CD8-positive, alpha-beta memory T cell (primary cell): ENCODE data around the gene RYR2. TPM values are rescaled to one million over a fixed set of nuclear protein-coding genes. Genes with fewer than 3 reads are reported as not detected.

ENCODE experiments used
- CTCF ChIA-PET: fragments of 350-600 bp; sonication (Branson Sonifier 250); formaldehyde crosslinking; loops from one replicate; lab custom pipeline; 2021; ENCODE audit warnings: antibody characterized with exemption; lab: Charles Lee
- POLR2A ChIA-PET: fragments of 350-600 bp; sonication (Branson Sonifier 250); formaldehyde crosslinking; loops from one replicate; lab custom pipeline; 2021; ENCODE audit warnings: antibody characterized with exemption; lab: Charles Lee
- DNase-seq, 5 donors: peaks; one replicate each; pipeline versions ENCODE4 v3.0.0 to v3.0.0-alpha.2; 2020 to 2022; ENCODE audit warnings: mixed read lengths in 1 of 5
- H3K27ac ChIP-seq: one replicate; pipeline ENCODE4 v1.7.0; 2013; ENCODE audit warnings: low read depth, mild to moderate bottlenecking, low read length, moderate library complexity
- H3K27me3 ChIP-seq: 2 replicates; pipeline ENCODE4 v1.7.0; 2013; ENCODE audit warnings: low read length, mild to moderate bottlenecking; ENCODE audit not compliant: insufficient read depth, poor library complexity, severe bottlenecking
- H3K36me3 ChIP-seq: 2 replicates; pipeline ENCODE4 v1.7.0; 2013; ENCODE audit warnings: mild to moderate bottlenecking, low read length, moderate library complexity; ENCODE audit not compliant: insufficient read depth
- H3K4me1 ChIP-seq: 2 replicates; pipeline ENCODE4 v1.7.0; 2013; ENCODE audit warnings: mild to moderate bottlenecking, low read length, moderate library complexity; ENCODE audit not compliant: insufficient read depth
- H3K4me3 ChIP-seq: 2 replicates; pipeline ENCODE4 v1.7.0; 2013; ENCODE audit warnings: mild to moderate bottlenecking, low read length
- H3K9me3 ChIP-seq: 2 replicates; pipeline ENCODE4 v1.7.0; 2013; ENCODE audit warnings: mild to moderate bottlenecking, low read length
- H3K27ac Mint-ChIP-seq, 8 donors: one replicate each; pipeline ENCODE4 v1.8.0; 2020 to 2021; ENCODE audit warnings: mixed read lengths in 8 of 8, mild to moderate bottlenecking in 6 of 8, inconsistent platforms in 3 of 8, moderate library complexity in 3 of 8
- H3K27me3 Mint-ChIP-seq, 2 donors: one replicate each; pipeline ENCODE4 v1.8.0; 2020 to 2021; ENCODE audit warnings: mixed read lengths in 2 of 2, mild to moderate bottlenecking in 1 of 2, moderate library complexity in 1 of 2
- H3K36me3 Mint-ChIP-seq, 3 donors: one replicate each; pipeline ENCODE4 v1.8.0; 2020 to 2021; ENCODE audit warnings: mixed read lengths in 3 of 3, inconsistent platforms in 1 of 3, mild to moderate bottlenecking in 1 of 3
- H3K4me1 Mint-ChIP-seq, 3 donors: one replicate each; pipeline ENCODE4 v1.8.0; 2020 to 2021; ENCODE audit warnings: mixed read lengths in 3 of 3, inconsistent platforms in 1 of 3, mild to moderate bottlenecking in 1 of 3
- H3K4me3 Mint-ChIP-seq, 7 donors: one replicate each; pipeline ENCODE4 v1.8.0; 2020 to 2021; ENCODE audit warnings: mixed read lengths in 7 of 7, mild to moderate bottlenecking in 6 of 7, moderate library complexity in 4 of 7, inconsistent platforms in 2 of 7
- H3K9me3 Mint-ChIP-seq, 5 donors: one replicate each; pipeline ENCODE4 v1.8.0; 2020 to 2022; ENCODE audit warnings: mixed read lengths in 5 of 5, mild to moderate bottlenecking in 3 of 5, moderate library complexity in 2 of 5, inconsistent platforms in 1 of 5
- polyA plus RNA-seq: library from polyadenylated mRNA; unstranded; fragments of 300-500 nt; fragmentation: Illumina TruSeq; gene quantifications from one replicate; pipeline ENCODE4 v1.2.3, GENCODE V29; 2021
- total RNA-seq, 2 experiments: library from RNA; stranded (reverse); gene quantifications; one replicate each; pipeline ENCODE4 v1.2.3, GENCODE V29; 2021

RYR2 gene
- total and polyA plus RNA-seq, 3 experiments from 2014 or later: 0.06 to 0.13 (median 0.11) TPM

GRCh38 chr1:237440346-237440745 lies 398.4 kb downstream of the RYR2 start:
- Histone ChIP-seq H3K36me3 (no peaks in the 10 kb centered on the region), H3K27ac (no peak overlapping the region), H3K4me1 (no peaks in the 10 kb centered on the region), H3K9me3 (no peaks in the 10 kb centered on the region), H3K27me3 (no peaks in the 10 kb centered on the region), H3K4me3 (no peak overlapping the region)
- ChIA-PET POLR2A (no interaction called here), CTCF (no interaction called here)
- no peak overlapping the region for H3K4me3 Mint-ChIP-seq
- no peaks in the 10 kb centered on the region for H3K36me3 Mint-ChIP-seq
- H3K27ac Mint-ChIP-seq: no peak overlapping the region
- H3K27me3 Mint-ChIP-seq: peaks cover 0 to 14% of the 10 kb centered on the region in 2 donors
- DNase-seq: no peak
- no peaks in the 10 kb centered on the region for H3K9me3 Mint-ChIP-seq
- peaks cover 7 to 9% (median 8%) of the 10 kb centered on the region in 3 donors for H3K4me1 Mint-ChIP-seq

- Mint-ChIP-seq H3K36me3 (no peaks in the 10 kb centered on the region), H3K9me3 (no peaks in the 10 kb centered on the region), H3K27ac (no peak overlapping the region), H3K4me3 (no peak overlapping the region), H3K27me3 (peaks cover 0 to 14% of the 10 kb centered on the region in 2 donors), H3K4me1 (peaks cover 7 to 9% (median 8%) of the 10 kb centered on the region in 3 donors)
- Histone ChIP-seq H3K9me3 (no peaks in the 10 kb centered on the region), H3K4me1 (no peaks in the 10 kb centered on the region), H3K27ac (no peak overlapping the region), H3K27me3 (no peaks in the 10 kb centered on the region), H3K4me3 (no peak overlapping the region), H3K36me3 (no peaks in the 10 kb centered on the region)
- ChIA-PET POLR2A (no interaction called here), CTCF (no interaction called here)
- no peak for DNase-seq
Observed at GRCh38 chr1:237444120-237444790, 402.3 kb downstream of the RYR2 start.

DNA sequence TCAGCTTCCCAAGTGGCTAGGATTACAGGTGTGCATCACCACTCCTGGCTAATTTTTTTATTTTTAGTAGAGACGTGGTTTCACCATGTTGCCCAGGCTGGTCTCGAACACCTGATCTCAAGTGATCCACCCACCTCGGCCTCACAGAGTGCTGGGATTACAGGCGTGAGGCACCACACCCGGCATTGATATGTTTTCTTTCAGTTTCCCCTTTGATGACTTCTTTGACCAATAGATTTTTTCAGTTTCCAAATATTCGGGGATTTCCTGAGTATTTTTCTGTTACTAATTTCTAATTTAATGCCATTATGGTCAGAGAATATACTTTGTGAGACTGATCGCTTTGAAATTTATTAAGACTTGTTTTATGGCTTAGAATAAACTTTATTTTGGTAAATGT lies 406.1 kb downstream of the RYR2 start:
- Mint-ChIP-seq H3K9me3 (peaks cover 0 to 9% (median 4%) of the 10 kb centered on the region in 5 donors), H3K36me3 (no peaks in the 10 kb centered on the region), H3K27me3 (peaks cover 8 to 23% of the 10 kb centered on the region in 2 donors), H3K4me3 (no peak overlapping the region), H3K4me1 (peaks cover 7 to 9% (median 8%) of the 10 kb centered on the region in 3 donors), H3K27ac (no peak overlapping the region)
- Histone ChIP-seq H3K27me3 (no peaks in the 10 kb centered on the region), H3K4me1 (no peaks in the 10 kb centered on the region), H3K4me3 (no peak overlapping the region), H3K27ac (no peak overlapping the region), H3K9me3 (no peaks in the 10 kb centered on the region), H3K36me3 (no peaks in the 10 kb centered on the region)
- no peak for DNase-seq
- CTCF ChIA-PET: no interaction called here
- POLR2A ChIA-PET: no interaction called here

DNA sequence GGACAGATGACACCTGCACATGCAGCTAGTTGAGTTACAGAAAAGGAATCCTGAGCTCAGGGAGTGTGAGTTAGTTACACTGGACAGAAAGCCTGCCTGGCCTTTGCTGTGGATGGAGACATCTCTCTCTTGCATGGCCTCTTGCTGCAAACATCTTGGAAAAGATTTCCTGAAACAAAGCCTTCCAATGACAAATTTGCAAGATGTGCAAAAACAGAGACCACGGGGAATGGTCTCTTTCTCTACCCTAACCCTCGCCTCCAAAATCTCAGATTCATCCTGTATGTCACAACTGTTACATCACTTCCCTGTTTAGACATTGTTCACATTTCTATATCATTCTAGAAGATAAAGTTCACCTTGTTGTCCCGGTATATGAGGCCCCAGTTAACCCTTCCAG lies 415.6 kb downstream of the RYR2 start:
- H3K4me1 Mint-ChIP-seq: no peaks in the 10 kb centered on the region
- no peaks in the 10 kb centered on the region for H3K9me3 Mint-ChIP-seq
- no peaks in the 10 kb centered on the region for H3K36me3 Mint-ChIP-seq

GRCh38 chr1:237467320-237467719 lies 425.3 kb downstream of the RYR2 start:
- POLR2A ChIA-PET: no interaction called here
- no peaks in the 10 kb centered on the region for H3K9me3 Mint-ChIP-seq
- no peak for DNase-seq
- H3K27me3 ChIP-seq: no peaks in the 10 kb centered on the region
- no peaks in the 10 kb centered on the region for H3K36me3 Mint-ChIP-seq
- H3K27ac Mint-ChIP-seq: no peak overlapping the region
- H3K4me1 ChIP-seq: no peaks in the 10 kb centered on the region
- peaks cover 0 to 3% of the 10 kb centered on the region in 2 donors for H3K27me3 Mint-ChIP-seq
- no peaks in the 10 kb centered on the region for H3K9me3 ChIP-seq
- H3K4me3 Mint-ChIP-seq: no peak overlapping the region
- H3K4me3 ChIP-seq: no peak overlapping the region
- CTCF ChIA-PET: no interaction called here
- H3K27ac ChIP-seq: no peak overlapping the region
- H3K36me3 ChIP-seq: no peaks in the 10 kb centered on the region
- H3K4me1 Mint-ChIP-seq: no peaks in the 10 kb centered on the region

More for the DNA sequence above, 415.6 kb downstream of the RYR2 start:
- peaks cover 6 to 16% of the 10 kb centered on the region in 2 donors for H3K27me3 Mint-ChIP-seq
- no peaks in the 10 kb centered on the region for H3K4me1 ChIP-seq
- no peak overlapping the region for H3K4me3 ChIP-seq
- no peak overlapping the region for H3K27ac Mint-ChIP-seq
- ChIA-PET CTCF (no interaction called here), POLR2A (no interaction called here)
- H3K36me3 ChIP-seq: no peaks in the 10 kb centered on the region
- no peaks in the 10 kb centered on the region for H3K27me3 ChIP-seq
- no peaks in the 10 kb centered on the region for H3K9me3 ChIP-seq
- no peak overlapping the region for H3K4me3 Mint-ChIP-seq
- H3K27ac ChIP-seq: no peak overlapping the region
- DNase-seq: no peak

DNA sequence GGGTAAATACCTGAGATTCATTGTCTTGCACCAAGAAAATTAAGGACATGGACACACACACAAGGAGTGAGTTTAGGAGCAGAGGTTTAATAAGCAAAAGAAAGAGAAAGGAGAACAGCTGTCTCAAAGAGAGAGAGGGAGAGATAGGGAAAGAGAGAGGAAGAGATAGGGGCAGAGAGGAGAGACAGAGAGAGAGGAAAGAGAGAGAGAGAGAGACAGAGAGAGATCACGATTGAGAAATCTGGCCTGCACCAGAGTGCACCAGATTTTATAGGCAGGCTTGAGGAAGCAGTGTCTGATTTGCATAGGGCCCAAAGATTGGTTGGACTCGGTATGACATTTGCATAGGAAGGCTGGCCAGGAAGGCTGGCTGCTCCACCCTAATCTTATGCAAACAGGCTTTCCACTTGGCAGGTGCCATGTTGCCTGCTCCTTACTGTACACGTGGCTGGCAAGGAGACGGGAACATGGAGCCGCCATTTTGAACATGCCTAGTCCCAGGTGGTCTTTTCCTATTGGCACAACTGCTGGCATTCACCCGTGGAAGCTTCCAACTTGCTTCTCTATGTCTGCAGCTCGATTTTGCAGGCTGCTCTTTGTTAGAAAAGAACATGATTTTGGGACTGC lies 428.8 kb downstream of the RYR2 start:
- H3K27me3 Mint-ChIP-seq: peaks cover 3% of the 10 kb centered on the region in 2 donors
- H3K4me3 Mint-ChIP-seq: no peak overlapping the region
- POLR2A ChIA-PET: no interaction called here
- no peaks in the 10 kb centered on the region for H3K36me3 ChIP-seq
- no peaks in the 10 kb centered on the region for H3K4me1 Mint-ChIP-seq
- H3K4me1 ChIP-seq: no peaks in the 10 kb centered on the region
- no peaks in the 10 kb centered on the region for H3K9me3 Mint-ChIP-seq
- no peak overlapping the region for H3K27ac Mint-ChIP-seq
- H3K4me3 ChIP-seq: no peak overlapping the region
- H3K36me3 Mint-ChIP-seq: no peaks in the 10 kb centered on the region
- no peaks in the 10 kb centered on the region for H3K9me3 ChIP-seq
- CTCF ChIA-PET: no interaction called here
- no peak overlapping the region for H3K27ac ChIP-seq
- no peak for DNase-seq
- H3K27me3 ChIP-seq: no peaks in the 10 kb centered on the region

GRCh38 chr1:237471377-237471776 lies 429.4 kb downstream of the RYR2 start:
- Mint-ChIP-seq H3K27ac (no peak overlapping the region), H3K27me3 (peaks cover 3% of the 10 kb centered on the region in 2 donors), H3K4me1 (no peaks in the 10 kb centered on the region), H3K36me3 (no peaks in the 10 kb centered on the region), H3K4me3 (no peak overlapping the region), H3K9me3 (no peaks in the 10 kb centered on the region)
- ChIA-PET CTCF (no interaction called here), POLR2A (no interaction called here)
- H3K9me3 ChIP-seq: no peaks in the 10 kb centered on the region
- H3K27ac ChIP-seq: no peak overlapping the region
- no peaks in the 10 kb centered on the region for H3K27me3 ChIP-seq
- H3K4me3 ChIP-seq: no peak overlapping the region
- H3K36me3 ChIP-seq: no peaks in the 10 kb centered on the region
- no peak for DNase-seq
- H3K4me1 ChIP-seq: no peaks in the 10 kb centered on the region

DNA sequence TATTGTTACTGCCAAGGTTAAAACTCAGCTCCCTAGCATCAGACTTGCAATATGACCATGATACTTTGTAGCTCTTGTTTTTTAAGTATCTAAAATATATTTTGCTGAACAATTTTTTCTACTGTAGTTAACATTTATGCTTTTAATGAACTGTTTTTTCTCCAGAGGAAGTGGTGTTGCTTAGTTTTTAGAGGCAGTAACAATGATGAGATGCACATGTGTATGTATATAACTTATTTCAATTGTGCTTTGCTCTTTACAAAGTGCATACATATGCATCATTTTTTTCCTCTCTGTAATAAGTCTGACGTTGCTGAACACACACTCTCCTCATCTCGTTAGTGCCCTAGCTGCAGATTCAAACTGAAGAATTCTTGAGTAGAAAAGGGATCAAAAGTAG lies 430.0 kb downstream of the RYR2 start:
- no peaks in the 10 kb centered on the region for H3K4me1 ChIP-seq
- H3K36me3 Mint-ChIP-seq: no peaks in the 10 kb centered on the region
- ChIA-PET POLR2A (no interaction called here), CTCF (no interaction called here)
- H3K9me3 ChIP-seq: no peaks in the 10 kb centered on the region
- H3K36me3 ChIP-seq: no peaks in the 10 kb centered on the region
- no peaks in the 10 kb centered on the region for H3K27me3 ChIP-seq
- no peak overlapping the region for H3K27ac Mint-ChIP-seq
- peaks cover 3% of the 10 kb centered on the region in 2 donors for H3K27me3 Mint-ChIP-seq
- H3K27ac ChIP-seq: no peak overlapping the region
- DNase-seq: no peak
- no peak overlapping the region for H3K4me3 ChIP-seq
- H3K4me1 Mint-ChIP-seq: no peaks in the 10 kb centered on the region
- no peak overlapping the region for H3K4me3 Mint-ChIP-seq
- no peaks in the 10 kb centered on the region for H3K9me3 Mint-ChIP-seq
